ENCODE data around the gene SLC35F5. TPM values are rescaled to one million over a fixed set of nuclear protein-coding genes. Genes with fewer than 3 reads are reported as not detected.
"Not testable (repeated sequence)": the region's sequence is repeated elsewhere in the genome, so short reads cannot be mapped to it uniquely, and the experiment has no call there.

Gene SLC35F5
- total RNA-seq, 5 donors from 2014 or later (not counting 1 experiment from before 2014, with no cell fraction given) = 19.5 to 37.0 (median 23.3) TPM

DNA sequence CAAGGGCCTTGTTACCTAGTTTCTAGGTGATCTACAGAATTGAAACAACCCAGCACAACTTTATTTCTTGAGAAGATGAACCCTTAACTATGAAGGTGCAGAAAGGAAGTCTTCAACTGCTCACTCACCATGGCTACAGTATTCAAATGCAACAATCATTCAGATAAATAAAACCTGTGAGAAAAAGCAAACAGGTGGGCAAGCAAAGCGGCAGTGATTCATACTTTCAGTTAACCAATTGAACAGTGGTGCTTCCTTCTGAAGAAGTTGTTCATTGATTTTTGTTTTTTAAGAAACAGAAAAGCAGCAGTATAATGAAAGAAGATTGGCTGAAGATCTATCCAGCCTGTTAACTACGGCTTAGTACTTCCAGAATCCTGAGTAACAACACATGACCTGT, 43.5 kb downstream of the SLC35F5 start:
- H3K9me3 Mint-ChIP-seq = no peaks in the 10 kb centered on the region
- no peak overlapping the region for H3K27ac Mint-ChIP-seq
- H3K9me3 ChIP-seq = no peaks in the 10 kb centered on the region
- H3K27me3 ChIP-seq (replicated peaks in 1 of 2; ENCODE audit: control insufficient read depth in 2 of 2, extremely low read depth in 1 of 2, insufficient read depth in 2 of 2, low read length in 1 of 2) = no peaks in the 10 kb centered on the region
- H3K4me3 Mint-ChIP-seq = no peak overlapping the region
- no peaks in the 10 kb centered on the region for H3K4me1 Mint-ChIP-seq
- no CpG with 5 or more reads among the region's 2 CpGs for WGBS (ENCODE audit: insufficient coverage)
- peaks cover 30% of the 10 kb centered on the region for H3K36me3 Mint-ChIP-seq
- no peaks in the 10 kb centered on the region for H3K4me1 ChIP-seq (ENCODE audit: control insufficient read depth in 1 of 2, extremely low read depth in 1 of 2, insufficient read depth in 2 of 2, low read length in 2 of 2)
- ChIA-PET POLR2A (no interaction called here), CTCF (interaction anchor here in 1 of 2 donors (0.6 kb wide), 1 partner anchor 13 kb away, joined by 4 read pairs; no protein-coding TSS in a partner anchor)
- H3K27me3 Mint-ChIP-seq = no peaks in the 10 kb centered on the region
- DNase-seq = no peak
- no peak overlapping the region for H3K4me3 ChIP-seq (ENCODE audit: control insufficient read depth in 1 of 2, extremely low read depth in 1 of 2, low read length in 1 of 2)
- H3K36me3 ChIP-seq (ENCODE audit: control insufficient read depth in 2 of 2, extremely low read depth in 1 of 2, insufficient read depth in 1 of 2, low read length in 1 of 2) = peaks cover 3 to 21% of the 10 kb centered on the region in 2 donors
- no peak for ATAC-seq (replicated peaks in 1 of 4)
- no peak overlapping the region for H3K27ac ChIP-seq (ENCODE audit: low read length)

- WGBS (ENCODE audit: insufficient coverage) = 100% methylated on average over 1 of the region's 1 CpG
- Histone ChIP-seq H3K4me3 (ENCODE audit: control insufficient read depth in 1 of 2, extremely low read depth in 1 of 2, low read length in 1 of 2) (no peak overlapping the region), H3K36me3 (ENCODE audit: control insufficient read depth in 2 of 2, extremely low read depth in 1 of 2, insufficient read depth in 1 of 2, low read length in 1 of 2) (peaks cover 3 to 17% of the 10 kb centered on the region in 2 donors), H3K9me3 (no peaks in the 10 kb centered on the region), H3K4me1 (ENCODE audit: control insufficient read depth in 1 of 2, extremely low read depth in 1 of 2, insufficient read depth in 2 of 2, low read length in 2 of 2) (no peaks in the 10 kb centered on the region), H3K27me3 (replicated peaks in 1 of 2; ENCODE audit: control insufficient read depth in 2 of 2, extremely low read depth in 1 of 2, insufficient read depth in 2 of 2, low read length in 1 of 2) (no peaks in the 10 kb centered on the region), H3K27ac (ENCODE audit: low read length) (no peak overlapping the region)
- Mint-ChIP-seq H3K4me1 (no peaks in the 10 kb centered on the region), H3K36me3 (peaks cover 27% of the 10 kb centered on the region), H3K27me3 (no peaks in the 10 kb centered on the region), H3K4me3 (no peak overlapping the region), H3K27ac (no peak overlapping the region), H3K9me3 (no peaks in the 10 kb centered on the region)
- POLR2A ChIA-PET = interaction anchor here in 1 of 2 donors (0.7 kb wide), 1 partner anchor 1091 kb away, joined by 3 read pairs; no protein-coding TSS in a partner anchor
- no peak for DNase-seq
- ATAC-seq (replicated peaks in 1 of 4) = no peak
- CTCF ChIA-PET = no interaction called here
Observed at GRCh38 chr2:113711851-113712250, 44.6 kb downstream of the SLC35F5 start.

- no peaks in the 10 kb centered on the region for H3K27me3 ChIP-seq (replicated peaks in 1 of 2; ENCODE audit: control insufficient read depth in 2 of 2, extremely low read depth in 1 of 2, insufficient read depth in 2 of 2, low read length in 1 of 2)
- Mint-ChIP-seq H3K27ac (no peak overlapping the region), H3K27me3 (no peaks in the 10 kb centered on the region), H3K4me3 (no peak overlapping the region), H3K36me3 (peaks cover 20% of the 10 kb centered on the region), H3K4me1 (no peaks in the 10 kb centered on the region), H3K9me3 (no peaks in the 10 kb centered on the region)
- H3K9me3 ChIP-seq = no peaks in the 10 kb centered on the region
- H3K27ac ChIP-seq (ENCODE audit: low read length) = no peak overlapping the region
- POLR2A ChIA-PET = no interaction called here
- no peaks in the 10 kb centered on the region for H3K4me1 ChIP-seq (ENCODE audit: control insufficient read depth in 1 of 2, extremely low read depth in 1 of 2, insufficient read depth in 2 of 2, low read length in 2 of 2)
- 100% methylated on average over 1 of the region's 3 CpGs for WGBS (ENCODE audit: insufficient coverage)
- DNase-seq = no peak
- CTCF ChIA-PET = interaction anchor here in 1 of 2 donors (0.5 kb wide), 1 partner anchor 966 kb away, joined by 3 read pairs; no protein-coding TSS in a partner anchor
- H3K36me3 ChIP-seq (ENCODE audit: control insufficient read depth in 2 of 2, extremely low read depth in 1 of 2, insufficient read depth in 1 of 2, low read length in 1 of 2) = peaks cover 0 to 3% of the 10 kb centered on the region in 2 donors
- ATAC-seq (replicated peaks in 1 of 4) = no peak
- H3K4me3 ChIP-seq (ENCODE audit: control insufficient read depth in 1 of 2, extremely low read depth in 1 of 2, low read length in 1 of 2) = no peak overlapping the region
Observed at GRCh38 chr2:113709022-113709421, 47.4 kb downstream of the SLC35F5 start.

DNA sequence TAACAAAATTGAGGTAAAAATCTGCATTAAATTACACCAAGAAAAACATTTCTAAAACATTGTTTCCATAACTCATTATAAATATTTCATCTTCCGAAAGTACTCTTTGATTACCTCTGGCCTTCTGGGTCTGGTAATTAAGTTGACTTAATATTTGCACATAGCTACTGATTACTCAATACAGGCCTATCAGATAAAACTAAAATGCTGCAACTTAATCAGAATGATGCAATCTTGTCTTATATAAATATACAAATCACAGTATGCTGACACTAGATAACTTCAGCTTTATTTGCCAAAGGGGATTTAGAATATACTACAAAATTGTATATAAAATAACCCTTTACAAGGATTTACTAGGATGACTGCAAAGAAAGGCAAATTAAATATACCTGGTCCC, 49.3 kb downstream of the SLC35F5 start:
- Mint-ChIP-seq H3K27ac (no peak overlapping the region), H3K9me3 (no peaks in the 10 kb centered on the region), H3K4me3 (no peak overlapping the region), H3K4me1 (no peaks in the 10 kb centered on the region), H3K27me3 (no peaks in the 10 kb centered on the region), H3K36me3 (peaks cover 17% of the 10 kb centered on the region)
- CTCF ChIA-PET = no interaction called here
- Histone ChIP-seq H3K27me3 (replicated peaks in 1 of 2; ENCODE audit: control insufficient read depth in 2 of 2, extremely low read depth in 1 of 2, insufficient read depth in 2 of 2, low read length in 1 of 2) (no peaks in the 10 kb centered on the region), H3K4me1 (ENCODE audit: control insufficient read depth in 1 of 2, extremely low read depth in 1 of 2, insufficient read depth in 2 of 2, low read length in 2 of 2) (no peaks in the 10 kb centered on the region), H3K36me3 (ENCODE audit: control insufficient read depth in 2 of 2, extremely low read depth in 1 of 2, insufficient read depth in 1 of 2, low read length in 1 of 2) (no peaks in the 10 kb centered on the region), H3K4me3 (ENCODE audit: control insufficient read depth in 1 of 2, extremely low read depth in 1 of 2, low read length in 1 of 2) (no peak overlapping the region), H3K9me3 (no peaks in the 10 kb centered on the region), H3K27ac (ENCODE audit: low read length) (no peak overlapping the region)
- WGBS (ENCODE audit: insufficient coverage) = no CpG with 5 or more reads among the region's 1 CpG
- POLR2A ChIA-PET = no interaction called here
- DNase-seq = no peak
- no peak for ATAC-seq (replicated peaks in 1 of 4)

GRCh38 chr2:113705982-113706523, 50.4 kb downstream of the SLC35F5 start:
- H3K27ac Mint-ChIP-seq = no peak overlapping the region
- H3K36me3 Mint-ChIP-seq = peaks cover 14% of the 10 kb centered on the region
- H3K4me3 ChIP-seq (ENCODE audit: control insufficient read depth in 1 of 2, extremely low read depth in 1 of 2, low read length in 1 of 2) = no peak overlapping the region
- ChIA-PET CTCF (no interaction called here), POLR2A (interaction anchor here in 1 of 2 donors (0.6 kb wide), 1 partner anchor 9 kb away, joined by 3 read pairs; no protein-coding TSS in a partner anchor)
- no peaks in the 10 kb centered on the region for H3K9me3 ChIP-seq
- H3K27ac ChIP-seq (ENCODE audit: low read length) = no peak overlapping the region
- H3K27me3 Mint-ChIP-seq = no peaks in the 10 kb centered on the region
- no peaks in the 10 kb centered on the region for H3K4me1 ChIP-seq (ENCODE audit: control insufficient read depth in 1 of 2, extremely low read depth in 1 of 2, insufficient read depth in 2 of 2, low read length in 2 of 2)
- no peak overlapping the region for H3K4me3 Mint-ChIP-seq
- 91% methylated on average over 5 of the region's 7 CpGs for WGBS (ENCODE audit: insufficient coverage)
- DNase-seq = no peak
- no peaks in the 10 kb centered on the region for H3K4me1 Mint-ChIP-seq
- no peak for ATAC-seq (replicated peaks in 1 of 4)
- no peaks in the 10 kb centered on the region for H3K36me3 ChIP-seq (ENCODE audit: control insufficient read depth in 2 of 2, extremely low read depth in 1 of 2, insufficient read depth in 1 of 2, low read length in 1 of 2)
- H3K27me3 ChIP-seq (replicated peaks in 1 of 2; ENCODE audit: control insufficient read depth in 2 of 2, extremely low read depth in 1 of 2, insufficient read depth in 2 of 2, low read length in 1 of 2) = no peaks in the 10 kb centered on the region
- H3K9me3 Mint-ChIP-seq = no peaks in the 10 kb centered on the region

DNA sequence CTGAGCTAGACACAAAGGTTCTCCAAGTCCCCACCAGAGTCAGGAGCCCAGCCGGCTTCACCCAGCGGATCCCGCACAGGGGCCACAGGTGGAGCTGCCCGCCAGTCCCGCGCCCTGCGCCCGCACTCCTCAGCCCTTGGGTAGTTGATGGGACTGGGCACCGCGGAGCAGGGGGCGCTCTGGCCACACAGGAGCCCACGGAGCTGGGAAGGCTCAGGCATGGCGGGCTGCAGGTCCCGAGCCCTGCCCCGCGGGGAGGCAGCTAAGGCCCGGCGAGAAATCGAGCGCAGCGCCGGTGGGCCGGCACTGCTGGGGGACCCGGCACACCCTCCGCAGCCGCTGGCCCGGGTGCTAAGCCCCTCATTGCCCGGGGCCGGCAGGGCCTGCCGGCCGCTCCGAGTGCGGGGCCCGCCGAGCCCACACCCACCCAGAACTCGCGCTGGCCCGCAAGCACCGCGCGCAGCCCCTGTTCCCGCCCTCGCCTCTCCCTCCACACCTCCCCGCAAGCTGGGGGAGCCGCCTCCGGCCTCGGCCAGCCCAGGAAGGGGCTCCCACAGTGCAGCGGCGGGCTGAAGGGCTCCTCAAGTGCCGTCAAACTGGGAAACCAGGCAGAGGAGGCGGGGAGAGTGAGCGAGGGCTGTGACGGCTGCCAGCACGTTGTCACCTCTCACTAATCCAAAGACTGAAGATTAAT, 52.0 kb downstream of the SLC35F5 start:
- peaks cover 9 to 13% (median 11%) of the 10 kb centered on the region in 3 donors for H3K4me1 Mint-ChIP-seq
- H3K27ac ChIP-seq (ENCODE audit: low read length); ATAC-seq (replicated peaks in 1 of 4); H3K27me3 ChIP-seq (replicated peaks in 1 of 2; ENCODE audit: control insufficient read depth in 2 of 2, extremely low read depth in 1 of 2, insufficient read depth in 2 of 2, low read length in 1 of 2); H3K9me3 ChIP-seq; CTCF ChIA-PET; H3K9me3 Mint-ChIP-seq; H3K27ac Mint-ChIP-seq; POLR2A ChIA-PET; H3K36me3 ChIP-seq (ENCODE audit: control insufficient read depth in 2 of 2, extremely low read depth in 1 of 2, insufficient read depth in 1 of 2, low read length in 1 of 2); H3K4me3 Mint-ChIP-seq; H3K4me3 ChIP-seq (ENCODE audit: control insufficient read depth in 1 of 2, extremely low read depth in 1 of 2, low read length in 1 of 2); H3K27me3 Mint-ChIP-seq; DNase-seq: not testable (repeated sequence)
- 88% methylated on average over 30 of the region's 54 CpGs for WGBS (ENCODE audit: insufficient coverage)
- peaks cover 0 to 10% of the 10 kb centered on the region in 2 experiments for H3K4me1 ChIP-seq (ENCODE audit: control insufficient read depth in 1 of 2, extremely low read depth in 1 of 2, insufficient read depth in 2 of 2, low read length in 2 of 2)
- peaks cover 12% of the 10 kb centered on the region for H3K36me3 Mint-ChIP-seq

All from T-cell (primary cell).